ENCODE results near the gene FAM117B.

The FAM117B gene

DNA sequence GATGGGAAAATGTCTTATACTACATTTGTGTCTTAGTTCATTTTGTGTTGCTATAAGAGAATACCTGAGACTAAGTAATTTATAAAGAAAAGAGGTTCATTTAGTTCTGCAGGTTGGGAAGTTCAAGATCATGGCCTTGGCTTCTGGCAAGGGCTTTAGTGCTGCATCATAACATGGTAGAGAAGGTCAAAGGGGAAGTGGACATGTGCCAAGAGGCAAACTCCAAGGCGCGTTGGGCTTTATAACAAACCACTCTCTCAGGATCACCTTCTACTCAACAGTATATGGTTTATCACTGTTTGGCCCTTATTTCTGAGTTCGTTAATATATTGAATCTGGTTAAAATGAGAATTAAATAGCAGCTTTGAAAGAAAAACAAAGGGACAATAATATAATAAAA, 178.6 kb downstream of the FAM117B start:
- Histone ChIP-seq H3K27me3 (ENCODE audit: control insufficient read depth, insufficient read depth, low read length) (no peaks in the 10 kb centered on the region), H3K4me3 (ENCODE audit: low read length) (no peak overlapping the region), H3K4me1 (ENCODE audit: control insufficient read depth, insufficient read depth, low read length) (no peaks in the 10 kb centered on the region), H3K36me3 (ENCODE audit: control insufficient read depth, insufficient read depth, low read length) (no peaks in the 10 kb centered on the region), H3K27ac (ENCODE audit: low read depth, low read length) (no peak overlapping the region), H3K9ac (ENCODE audit: low read length) (no peak overlapping the region)

DNA sequence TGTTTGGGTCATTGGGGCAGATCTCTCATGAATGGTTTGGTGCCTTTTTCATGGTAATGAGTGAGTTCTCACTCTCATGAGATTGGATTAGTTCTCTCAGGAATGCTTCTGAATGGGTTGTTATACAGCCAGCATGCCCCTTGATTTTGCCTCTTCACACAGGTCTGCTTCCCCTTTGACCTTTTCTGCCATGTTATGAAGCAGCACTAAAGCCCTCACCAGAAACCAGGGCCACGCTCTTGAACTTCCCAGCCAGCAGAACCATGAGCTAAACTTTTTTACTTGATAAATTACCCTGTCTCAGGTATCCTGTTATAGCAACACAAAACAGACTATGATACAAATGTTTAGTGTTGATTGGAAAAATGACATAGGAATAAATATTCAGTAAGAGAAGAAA, 179.5 kb downstream of the FAM117B start:
- no peak overlapping the region for H3K4me3 ChIP-seq (ENCODE audit: low read length)
- no peaks in the 10 kb centered on the region for H3K4me1 ChIP-seq (ENCODE audit: control insufficient read depth, insufficient read depth, low read length)
- no peak overlapping the region for H3K27ac ChIP-seq (ENCODE audit: low read depth, low read length)
- H3K36me3 ChIP-seq (ENCODE audit: control insufficient read depth, insufficient read depth, low read length) = no peaks in the 10 kb centered on the region
- no peak overlapping the region for H3K9ac ChIP-seq (ENCODE audit: low read length)
- no peaks in the 10 kb centered on the region for H3K27me3 ChIP-seq (ENCODE audit: control insufficient read depth, insufficient read depth, low read length)

DNA sequence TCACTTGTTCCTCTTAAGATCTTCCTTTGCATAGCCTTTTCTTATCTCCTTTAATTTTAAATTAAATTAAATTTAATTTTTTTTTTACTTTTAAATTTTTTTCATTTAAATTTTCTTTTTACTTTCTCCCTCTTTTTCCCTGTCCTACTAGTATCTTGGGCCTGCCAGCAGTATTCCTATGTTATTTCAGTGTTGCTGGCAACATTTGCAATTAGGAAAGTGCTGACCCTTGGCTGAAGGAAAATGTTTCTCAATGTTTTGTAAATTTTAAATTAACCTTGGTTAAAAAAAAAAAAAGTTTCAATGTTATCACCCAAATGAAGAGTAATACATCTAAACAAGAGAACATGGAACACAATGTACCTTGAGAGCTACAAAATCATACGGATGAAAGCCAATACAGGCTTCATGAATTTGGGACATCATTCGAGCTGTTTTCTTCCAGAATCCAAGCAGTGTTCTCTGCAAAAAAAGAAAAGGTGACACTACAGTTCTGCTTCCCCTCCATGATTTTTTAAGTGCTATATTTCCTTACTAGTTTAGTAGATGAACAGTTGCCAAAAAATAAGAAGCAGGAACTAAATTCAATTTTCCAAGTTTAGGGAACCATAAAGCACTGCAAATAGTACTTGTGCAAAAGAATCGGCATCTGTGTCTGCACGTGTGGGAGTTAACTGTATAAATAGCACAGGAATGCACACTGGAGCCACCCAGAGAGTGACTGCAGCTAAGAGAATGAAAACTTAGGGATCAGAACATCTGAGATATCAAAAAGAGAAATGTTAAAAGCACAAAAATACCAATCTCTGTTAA, 181.0 kb downstream of the FAM117B start:
- Histone ChIP-seq H3K9ac (ENCODE audit: low read length) (no peak overlapping the region), H3K4me3 (ENCODE audit: low read length) (no peak overlapping the region), H3K27ac (ENCODE audit: low read depth, low read length) (peak overlapping the region; percentile 0), H3K27me3 (ENCODE audit: control insufficient read depth, insufficient read depth, low read length) (no peaks in the 10 kb centered on the region), H3K4me1 (ENCODE audit: control insufficient read depth, insufficient read depth, low read length) (no peaks in the 10 kb centered on the region), H3K36me3 (ENCODE audit: control insufficient read depth, insufficient read depth, low read length) (no peaks in the 10 kb centered on the region)

DNA sequence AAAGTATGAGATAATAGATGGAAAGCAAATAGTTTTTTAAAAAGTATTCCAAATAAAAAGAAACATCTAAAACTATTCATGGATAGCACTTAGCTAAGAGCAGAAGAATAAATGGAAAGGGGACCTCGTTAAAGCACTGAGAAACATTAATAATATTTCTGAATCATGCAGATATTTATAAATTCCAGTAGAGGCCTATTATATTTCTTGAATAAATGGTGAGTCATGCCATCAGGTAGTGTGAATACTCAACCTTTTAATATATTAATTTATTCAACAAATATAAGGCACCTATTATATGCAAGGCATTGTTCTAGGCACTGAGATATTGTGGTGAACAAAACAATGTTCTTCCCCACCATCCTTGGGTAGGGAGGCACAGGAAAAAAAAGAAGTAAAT, 183.0 kb downstream of the FAM117B start:
- H3K27me3 ChIP-seq (ENCODE audit: control insufficient read depth, insufficient read depth, low read length) = no peaks in the 10 kb centered on the region
- no peaks in the 10 kb centered on the region for H3K4me1 ChIP-seq (ENCODE audit: control insufficient read depth, insufficient read depth, low read length)
- H3K9ac ChIP-seq (ENCODE audit: low read length) = no peak overlapping the region
- H3K36me3 ChIP-seq (ENCODE audit: control insufficient read depth, insufficient read depth, low read length) = no peaks in the 10 kb centered on the region
- H3K4me3 ChIP-seq (ENCODE audit: low read length) = no peak overlapping the region
- H3K27ac ChIP-seq (ENCODE audit: low read depth, low read length) = no peak overlapping the region

- no peak overlapping the region for H3K27ac ChIP-seq (ENCODE audit: low read depth, low read length)
Observed at GRCh38 chr2:202818321-202818720, 183.6 kb downstream of the FAM117B start.

More at GRCh38 chr2:202818321-202818720, 183.6 kb downstream of the FAM117B start:
- H3K36me3 ChIP-seq (ENCODE audit: control insufficient read depth, insufficient read depth, low read length) = no peaks in the 10 kb centered on the region
- H3K4me3 ChIP-seq (ENCODE audit: low read length) = no peak overlapping the region
- no peak overlapping the region for H3K9ac ChIP-seq (ENCODE audit: low read length)
- H3K27me3 ChIP-seq (ENCODE audit: control insufficient read depth, insufficient read depth, low read length) = no peaks in the 10 kb centered on the region
- no peaks in the 10 kb centered on the region for H3K4me1 ChIP-seq (ENCODE audit: control insufficient read depth, insufficient read depth, low read length)

Measured in rectal smooth muscle tissue (tissue), 1 donor.